HepG2 (cell line): ENCODE results near the gene THBS2. TPM values are rescaled to one million over a fixed set of nuclear protein-coding genes. Genes with fewer than 3 reads are reported as not detected.
A peak's percentile ranks its signal among the peaks of the same experiment; 100 is the strongest.

ENCODE experiments used
- ATAC-seq: fragments of 200-7000 bp; cut with Tn5 transposase; 3 replicates; pipeline ENCODE4 v1.9.1; 2020; ENCODE audit warnings: mild to moderate bottlenecking, moderate library complexity
- BruUV-seq: library from RNA; stranded (reverse); fragments of 400-500 nt; replicated peaks from 2 replicates; lab custom pipeline; 2021; lab: Mats Ljungman, UMichigan
- CTCF ChIA-PET: fragments of 300-600 bp; formaldehyde crosslinking; extraction: SDS; loops from one replicate; lab custom pipeline; 2021; ENCODE audit warnings: low total read pairs, inconsistent platforms, low intra/inter-chr PET ratio; lab: Yijun Ruan, JAX
- POLR2A ChIA-PET: fragments of 350-600 bp; sonication (Branson Sonifier 250); formaldehyde crosslinking; loops from one replicate; lab custom pipeline; 2020; ENCODE audit warnings: antibody characterized with exemption, inconsistent platforms; lab: Yijun Ruan, JAX
- DNase-seq: peaks from one replicate; pipeline ENCODE4 v3.0.0-alpha.2; 2015; ENCODE audit warnings: low spot score
- FAIRE-seq: peaks from 3 replicates; lab custom pipeline; 2011; peaks lifted over from hg19 to GRCh38; lab: Jason Lieb, UNC
- H2AFZ ChIP-seq: one replicate; pipeline ENCODE4 v1.6.1; 2011; ENCODE audit warnings: low read length, inconsistent platforms
- H3K27ac ChIP-seq: fragments of 300-600 bp; 3 replicates; pipeline ENCODE4 v1.8.0; 2011; ENCODE audit warnings: mixed run types, mild to moderate bottlenecking, mixed read lengths, low read length, inconsistent platforms; ENCODE audit not compliant: insufficient read depth; ENCODE audit errors: extremely low read length
- H3K27me3 ChIP-seq, 2 experiments: fragments of 200-600 bp in 1 of 2; 2 replicates in 1 of 2; 3 replicates in 1 of 2; pipeline versions ENCODE4 v1.6.0 to v1.8.0; 2011; ENCODE audit warnings: low read length in 2 of 2, mild to moderate bottlenecking in 2 of 2, moderate library complexity in 2 of 2, inconsistent platforms in 1 of 2; ENCODE audit not compliant: insufficient read depth in 2 of 2, control insufficient read depth in 1 of 2
- H3K36me3 ChIP-seq, 2 experiments: fragments of 200-600 bp in 1 of 2; replicated peaks in 1 of 2; 2 replicates in 1 of 2; 3 replicates in 1 of 2; pipeline versions ENCODE4 v1.5.1 to v1.8.0; 2011; ENCODE audit warnings: low read length in 2 of 2, inconsistent platforms in 1 of 2; ENCODE audit not compliant: insufficient read depth in 2 of 2, control insufficient read depth in 1 of 2
- H3K4me1 ChIP-seq: 2 replicates; pipeline ENCODE4 v1.5.1; 2012; ENCODE audit warnings: low read length, inconsistent platforms; ENCODE audit not compliant: insufficient read depth
- H3K4me2 ChIP-seq: 2 replicates; pipeline ENCODE4 v1.6.0; 2011; ENCODE audit warnings: low read depth, low read length, inconsistent platforms
- H3K4me3 ChIP-seq, 3 experiments: fragments of 200-600 bp in 1 of 3; sonication (generic), shearing (Covaris generic) in 1 of 3; replicated peaks in 1 of 3; 2 replicates each; pipeline ENCODE4 v1.5.1; 2011 to 2016; ENCODE audit warnings: low read length in 3 of 3, inconsistent platforms in 2 of 3, low read depth in 2 of 3, mild to moderate bottlenecking in 2 of 3, control low read depth in 1 of 3, mixed read lengths in 1 of 3; ENCODE audit not compliant: insufficient read depth in 1 of 3
- H3K79me2 ChIP-seq: one replicate; pipeline ENCODE4 v1.6.1; 2011; ENCODE audit warnings: low read length, inconsistent platforms; ENCODE audit not compliant: insufficient read depth
- H3K9ac ChIP-seq: 2 replicates; pipeline ENCODE4 v1.6.0; 2011; ENCODE audit warnings: mild to moderate bottlenecking, low read depth, low read length, inconsistent platforms; ENCODE audit not compliant: insufficient read depth
- H3K9me3 ChIP-seq: 2 replicates; pipeline ENCODE4 v1.5.1; 2012; ENCODE audit warnings: mild to moderate bottlenecking, low read length
- H4K20me1 ChIP-seq: 2 replicates; pipeline ENCODE4 v1.6.0; 2011; ENCODE audit warnings: inconsistent platforms, mild to moderate bottlenecking, low read length, moderate library complexity; ENCODE audit not compliant: insufficient read depth
- BORCS8-MEF2B ChIP-seq: sonication (generic); formaldehyde crosslinking; IDR thresholded peaks from 2 replicates; pipeline ENCODE4 v1.8.0; 2022; ENCODE audit warnings: mild to moderate bottlenecking, missing genetic modification reagents
- HIVEP1 ChIP-seq: sonication (generic); formaldehyde crosslinking; IDR thresholded peaks from 2 replicates; pipeline ENCODE4 v1.4.0; 2020; ENCODE audit warnings: mild to moderate bottlenecking, missing genetic modification reagents
- LRRFIP1 ChIP-seq: sonication (generic); formaldehyde crosslinking; conservative IDR thresholded peaks from 2 replicates; pipeline ENCODE4 v1.4.0; 2020; ENCODE audit warnings: missing genetic modification reagents
- MAFK ChIP-seq, 2 experiments: IDR thresholded peaks in 1 of 2; conservative IDR thresholded peaks in 1 of 2; 2 replicates each; pipeline ENCODE4 v1.6.1; 2011; ENCODE audit warnings: improper control_type of control experiment in 2 of 2, low read length in 2 of 2
- RARA ChIP-seq: IDR thresholded peaks from 2 replicates; pipeline ENCODE4 v1.6.1; 2016; ENCODE audit warnings: missing genetic modification reagents, missing compliant biosample characterization
- SETDB1 ChIP-seq: sonication (generic); formaldehyde crosslinking; IDR thresholded peaks from 2 replicates; pipeline ENCODE4 v1.5.1; 2020; ENCODE audit warnings: missing genetic modification reagents, mild to moderate bottlenecking, borderline replicate concordance
- ZBTB7B ChIP-seq: sonication (generic); formaldehyde crosslinking; IDR thresholded peaks from 2 replicates; pipeline ENCODE4 v1.4.0; 2020; ENCODE audit warnings: missing genetic modification reagents
- ZGPAT ChIP-seq: IDR thresholded peaks from 2 replicates; pipeline ENCODE4 v1.6.1; 2016; ENCODE audit warnings: mild to moderate bottlenecking
- ZKSCAN1 ChIP-seq: fragments of 150-350 bp; IDR thresholded peaks from 2 replicates; pipeline ENCODE4 v1.6.1; 2014; ENCODE audit warnings: low read length
- ZNF670 ChIP-seq: sonication (generic); formaldehyde crosslinking; IDR thresholded peaks from 2 replicates; pipeline ENCODE4 v1.8.0; 2022; ENCODE audit warnings: mild to moderate bottlenecking, missing genetic modification reagents, borderline replicate concordance
- ZNF687 ChIP-seq: sonication (generic); formaldehyde crosslinking; IDR thresholded peaks from 2 replicates; pipeline ENCODE4 v1.5.1; 2020; ENCODE audit warnings: mild to moderate bottlenecking, missing genetic modification reagents, moderate library complexity
- ZNF773 ChIP-seq: sonication (generic); formaldehyde crosslinking; IDR thresholded peaks from 2 replicates; pipeline ENCODE4 v1.4.0; 2020; ENCODE audit warnings: missing genetic modification reagents, borderline replicate concordance
- WGBS: methylation state at CpG from one replicate; pipeline ENCODE4 v1.1.6; 2017; ENCODE audit warnings: low lambda C conversion rate; 5-methylcytosine and 5-hydroxymethylcytosine counted together
- in situ Hi-C: cut with HindIII; loops from 2 replicates; pipeline ENCODE4 v1.10.0; 2017; ENCODE audit warnings: low pct_unique_long_range_greater_than_20kb; ENCODE audit not compliant: extremely low pct_ligation_motif_present
- intact Hi-C: fragments of 100-400 bp; cut with micrococcal nuclease; formaldehyde crosslinking; loops from one replicate; pipeline ENCODE4 v1.10.0; 2022; ENCODE audit not compliant: unreplicated experiment
- polyA plus RNA-seq, 8 experiments: library from polyadenylated mRNA; depleted of rRNA in 3 of 8; stranded (reverse) in 7 of 8; unstranded in 1 of 8; fragments of >200 nt; fragmentation: Illumina TruSeq in 4 of 8; extraction: Trizol in 4 of 8; gene quantifications; 2 replicates each; pipeline versions ENCODE4 v1.2.1 to v1.2.3, GENCODE V29; 2011 to 2016; ENCODE audit warnings: low read depth in 4 of 8, missing spikeins in 1 of 8, mixed read lengths in 1 of 8; ENCODE audit not compliant: insufficient read depth in 1 of 8
- total RNA-seq, 5 experiments: library from RNA; depleted of rRNA; stranded (reverse); fragments of >200 nt; fragmentation: Illumina TruSeq; extraction: Trizol; gene quantifications; 2 replicates each; pipeline ENCODE4 v1.2.3, GENCODE V29; 2016; ENCODE audit warnings: low read depth in 1 of 5

The THBS2 gene
- total and polyA plus RNA-seq, 2 of the 13 experiments (the other 11 are each of a cell fraction or from before 2014, with no cell fraction given): 0.12 to 0.15 TPM

GRCh38 chr6:169212897-169213813 lies 40.5 kb downstream of the THBS2 start (continued):
- TF ChIP-seq ZNF687: peak; percentile 53
- no peak for TF ChIP-seq BORCS8-MEF2B (CRISPR knock-in tag)

GRCh38 chr6:169212436-169212835 lies 41.2 kb downstream of the THBS2 start:
- in situ Hi-C loops: no loop called here
- H3K4me3 ChIP-seq: no peak overlapping the region
- H2AFZ ChIP-seq: no peak overlapping the region
- 55% methylated on average over 5 of the region's 5 CpGs for WGBS
- no peak for ATAC-seq
- H3K27ac ChIP-seq: no peak overlapping the region
- DNase-seq: no peak
- intact Hi-C loops: no loop called here
- POLR2A ChIA-PET: no interaction called here
- peaks cover 6% of the 10 kb centered on the region for H3K9me3 ChIP-seq
- no peaks in the 10 kb centered on the region for H3K36me3 ChIP-seq
- H3K4me2 ChIP-seq: no peak overlapping the region
- H3K4me1 ChIP-seq: no peaks in the 10 kb centered on the region
- no peak overlapping the region for H3K9ac ChIP-seq
- CTCF ChIA-PET: no interaction called here
- no peaks in the 10 kb centered on the region for H4K20me1 ChIP-seq
- BruUV-seq: no TSS peak
- 0 out of 5 replicates have a peak, but pooled peaks cover 0 to 11% of the 10 kb centered on the region in 2 experiments for H3K27me3 ChIP-seq
- no peak for FAIRE-seq
- no peaks in the 10 kb centered on the region for H3K79me2 ChIP-seq
- TF ChIP-seq SETDB1 (CRISPR knock-in tag) (no peak), MAFK (conservative IDR thresholded peaks at IDR 0.05 in 1 of 2, IDR thresholded peaks at IDR 0.05 in 1 of 2; ENCODE audit: low read length in 2 of 2) (no peak), RARA (CRISPR knock-in tag) (no peak), ZKSCAN1 (no peak), HIVEP1 (no peak), ZBTB7B (CRISPR knock-in tag) (no peak), ZNF670 (CRISPR knock-in tag) (no peak), ZNF773 (CRISPR knock-in tag) (no peak), ZGPAT (CRISPR knock-in tag) (no peak), LRRFIP1 (CRISPR knock-in tag) (no peak)
